Adrenal gland (tissue), 5 donors: ENCODE results near the gene EXTL1.

Source experiments
- CTCF ChIP-seq, 6 experiments: fragments of 450-650 bp in 4 of 6; fragments of 200-600 bp in 2 of 6; sonication (generic) in 1 of 6; IDR thresholded peaks; 1 replicate in 5 of 6; 2 replicates in 1 of 6; pipeline versions ENCODE4 v1.5.1 to v1.8.0; 2016 to 2021; ENCODE audit warnings: antibody characterized with exemption in 6 of 6, mild to moderate bottlenecking in 2 of 6, moderate library complexity in 1 of 6
- POLR2A ChIP-seq, 2 donors: fragments of 450-650 bp; IDR thresholded peaks; one replicate each; pipeline ENCODE4 v1.6.1; 2017; ENCODE audit warnings: antibody characterized with exemption in 2 of 2, mild to moderate bottlenecking in 2 of 2, moderate library complexity in 1 of 2
- donor health status: DM: no; HTN: no; CAD: no.

GRCh38 chr1:26049531-26050247 is 28.1 kb downstream of the EXTL1 start:
- TF ChIP-seq CTCF (IDR thresholded peaks at IDR 0.05) (no peak), POLR2A (IDR thresholded peaks at IDR 0.05) (no peak)
